Measurements from ENCODE around the gene TRIM28. TPM values are rescaled to one million over a fixed set of nuclear protein-coding genes. Genes with fewer than 3 reads are reported as not detected.

TRIM28 gene
- polyA plus RNA-seq, 1 donor from 2014 or later, result 256 TPM

GRCh38 chr19:58531034-58531840 lies 12.6 kb upstream of the TRIM28 start:
- Histone ChIP-seq H2AFZ (ENCODE audit: low read depth, low read length) (no peak overlapping the region), H4K20me1 (ENCODE audit: insufficient read depth) (no peaks in the 10 kb centered on the region), H3K4me3 (ENCODE audit: low read length) (no peak overlapping the region), H3F3A (ENCODE audit: insufficient read depth, low read length, poor library complexity, severe bottlenecking) (no peaks in the 10 kb centered on the region), H3K36me3 (ENCODE audit: insufficient read depth, low read length) (no peaks in the 10 kb centered on the region), H3K9ac (ENCODE audit: low read length) (no peak overlapping the region), H3K9me2 (ENCODE audit: insufficient read depth, low read length) (no peaks in the 10 kb centered on the region), H3K27ac (ENCODE audit: low read length) (no peak overlapping the region), H3K4me2 (ENCODE audit: low read length) (no peak overlapping the region), H3K27me3 (ENCODE audit: insufficient read depth, low read depth, low read length) (no peaks in the 10 kb centered on the region), H3K9me3 (ENCODE audit: low read length) (no peaks in the 10 kb centered on the region), H3K79me2 (replicated peaks; ENCODE audit: insufficient read depth, low read length) (no peaks in the 10 kb centered on the region)
- TF ChIP-seq MXI1 (conservative IDR thresholded peaks at IDR 0.05; ENCODE audit: poor library complexity, severe bottlenecking), result no peak
- TF ChIP-seq, protein P1, sequence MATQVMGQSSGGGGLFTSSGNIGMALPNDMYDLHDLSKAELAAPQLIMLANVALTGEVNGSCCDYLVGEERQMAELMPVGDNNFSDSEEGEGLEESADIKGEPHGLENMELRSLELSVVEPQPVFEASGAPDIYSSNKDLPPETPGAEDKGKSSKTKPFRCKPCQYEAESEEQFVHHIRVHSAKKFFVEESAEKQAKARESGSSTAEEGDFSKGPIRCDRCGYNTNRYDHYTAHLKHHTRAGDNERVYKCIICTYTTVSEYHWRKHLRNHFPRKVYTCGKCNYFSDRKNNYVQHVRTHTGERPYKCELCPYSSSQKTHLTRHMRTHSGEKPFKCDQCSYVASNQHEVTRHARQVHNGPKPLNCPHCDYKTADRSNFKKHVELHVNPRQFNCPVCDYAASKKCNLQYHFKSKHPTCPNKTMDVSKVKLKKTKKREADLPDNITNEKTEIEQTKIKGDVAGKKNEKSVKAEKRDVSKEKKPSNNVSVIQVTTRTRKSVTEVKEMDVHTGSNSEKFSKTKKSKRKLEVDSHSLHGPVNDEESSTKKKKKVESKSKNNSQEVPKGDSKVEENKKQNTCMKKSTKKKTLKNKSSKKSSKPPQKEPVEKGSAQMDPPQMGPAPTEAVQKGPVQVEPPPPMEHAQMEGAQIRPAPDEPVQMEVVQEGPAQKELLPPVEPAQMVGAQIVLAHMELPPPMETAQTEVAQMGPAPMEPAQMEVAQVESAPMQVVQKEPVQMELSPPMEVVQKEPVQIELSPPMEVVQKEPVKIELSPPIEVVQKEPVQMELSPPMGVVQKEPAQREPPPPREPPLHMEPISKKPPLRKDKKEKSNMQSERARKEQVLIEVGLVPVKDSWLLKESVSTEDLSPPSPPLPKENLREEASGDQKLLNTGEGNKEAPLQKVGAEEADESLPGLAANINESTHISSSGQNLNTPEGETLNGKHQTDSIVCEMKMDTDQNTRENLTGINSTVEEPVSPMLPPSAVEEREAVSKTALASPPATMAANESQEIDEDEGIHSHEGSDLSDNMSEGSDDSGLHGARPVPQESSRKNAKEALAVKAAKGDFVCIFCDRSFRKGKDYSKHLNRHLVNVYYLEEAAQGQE (IDR thresholded peaks at IDR 0.05; ENCODE audit: borderline replicate concordance), result no peak

DNA sequence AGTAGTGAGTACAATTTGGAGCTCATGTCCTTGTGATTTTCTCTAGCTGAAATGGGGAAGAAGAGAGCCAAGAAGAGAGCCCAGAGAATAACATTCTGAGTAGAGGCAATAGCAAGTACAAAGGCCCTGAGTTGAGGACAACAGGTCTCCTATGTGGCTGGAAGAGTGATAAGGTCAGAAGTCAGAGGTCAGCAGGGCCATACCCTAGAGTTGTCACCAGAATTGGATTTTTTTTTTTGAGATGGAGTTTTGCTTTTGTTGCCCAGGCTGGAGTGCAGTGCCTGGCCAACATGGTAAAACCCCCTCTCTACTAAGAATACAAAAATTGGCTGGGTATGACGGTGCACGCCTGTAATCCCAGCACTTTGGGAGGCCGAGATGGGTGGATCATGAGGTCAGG lies 8.0 kb upstream of the TRIM28 start:
- Histone ChIP-seq H3K27ac (ENCODE audit: low read length) (no peak overlapping the region), H3K36me3 (ENCODE audit: insufficient read depth, low read length) (no peaks in the 10 kb centered on the region), H3K27me3 (ENCODE audit: insufficient read depth, low read depth, low read length) (peaks cover 19% of the 10 kb centered on the region), H3K79me2 (replicated peaks; ENCODE audit: insufficient read depth, low read length) (no peaks in the 10 kb centered on the region), H3K9me3 (ENCODE audit: low read length) (no peaks in the 10 kb centered on the region), H2AFZ (ENCODE audit: low read depth, low read length) (no peak overlapping the region), H3F3A (ENCODE audit: insufficient read depth, low read length, poor library complexity, severe bottlenecking) (no peaks in the 10 kb centered on the region), H3K9me2 (ENCODE audit: insufficient read depth, low read length) (no peaks in the 10 kb centered on the region), H3K4me3 (ENCODE audit: low read length) (no peak overlapping the region), H3K4me2 (ENCODE audit: low read length) (no peak overlapping the region), H3K9ac (ENCODE audit: low read length) (no peak overlapping the region), H4K20me1 (ENCODE audit: insufficient read depth) (no peaks in the 10 kb centered on the region)
- TF ChIP-seq EP300 (conservative IDR thresholded peaks at IDR 0.05; ENCODE audit: poor library complexity, severe bottlenecking) (no peak), POLR2AphosphoS5 (IDR thresholded peaks at IDR 0.05) (no peak), RAD21 (conservative IDR thresholded peaks at IDR 0.05) (no peak), TAF1 (IDR thresholded peaks at IDR 0.05; ENCODE audit: low read depth) (no peak), MXI1 (conservative IDR thresholded peaks at IDR 0.05; ENCODE audit: poor library complexity, severe bottlenecking) (no peak), EZH2 (IDR thresholded peaks at IDR 0.05; ENCODE audit: borderline replicate concordance, insufficient read depth, low read length, poor library complexity, severe bottlenecking) (no peak), SMC3 (conservative IDR thresholded peaks at IDR 0.05; ENCODE audit: poor library complexity) (no peak)
- TF ChIP-seq, protein P1 (IDR thresholded peaks at IDR 0.05; ENCODE audit: borderline replicate concordance), result no peak
- TF ChIP-seq, protein P2, sequence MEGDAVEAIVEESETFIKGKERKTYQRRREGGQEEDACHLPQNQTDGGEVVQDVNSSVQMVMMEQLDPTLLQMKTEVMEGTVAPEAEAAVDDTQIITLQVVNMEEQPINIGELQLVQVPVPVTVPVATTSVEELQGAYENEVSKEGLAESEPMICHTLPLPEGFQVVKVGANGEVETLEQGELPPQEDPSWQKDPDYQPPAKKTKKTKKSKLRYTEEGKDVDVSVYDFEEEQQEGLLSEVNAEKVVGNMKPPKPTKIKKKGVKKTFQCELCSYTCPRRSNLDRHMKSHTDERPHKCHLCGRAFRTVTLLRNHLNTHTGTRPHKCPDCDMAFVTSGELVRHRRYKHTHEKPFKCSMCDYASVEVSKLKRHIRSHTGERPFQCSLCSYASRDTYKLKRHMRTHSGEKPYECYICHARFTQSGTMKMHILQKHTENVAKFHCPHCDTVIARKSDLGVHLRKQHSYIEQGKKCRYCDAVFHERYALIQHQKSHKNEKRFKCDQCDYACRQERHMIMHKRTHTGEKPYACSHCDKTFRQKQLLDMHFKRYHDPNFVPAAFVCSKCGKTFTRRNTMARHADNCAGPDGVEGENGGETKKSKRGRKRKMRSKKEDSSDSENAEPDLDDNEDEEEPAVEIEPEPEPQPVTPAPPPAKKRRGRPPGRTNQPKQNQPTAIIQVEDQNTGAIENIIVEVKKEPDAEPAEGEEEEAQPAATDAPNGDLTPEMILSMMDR (IDR thresholded peaks at IDR 0.05; ENCODE audit: poor library complexity, severe bottlenecking), result no peak
